G401.6 (cell line): ENCODE data around the gene SEPTIN1.
"Not testable (repeated sequence)": the region's sequence is repeated elsewhere in the genome, so short reads cannot be mapped to it uniquely, and the experiment has no call there.

ENCODE experiments used
- FAIRE-seq: peaks from 2 replicates; lab custom pipeline; 2012; peaks lifted over from hg19 to GRCh38; lab: Jason Lieb, UNC

Gene SEPTIN1

GRCh38 chr16:30399435-30400186, 17.2 kb upstream of the SEPTIN1 start:
- no peak for FAIRE-seq

GRCh38 chr16:30398661-30399434, 16.5 kb upstream of the SEPTIN1 start:
- FAIRE-seq = no peak

GRCh38 chr16:30397776-30398660, 15.7 kb upstream of the SEPTIN1 start:
- FAIRE-seq = no peak

GRCh38 chr16:30397056-30397455, 14.7 kb upstream of the SEPTIN1 start:
- FAIRE-seq = no peak

GRCh38 chr16:30396627-30397026, 14.3 kb upstream of the SEPTIN1 start:
- FAIRE-seq = not testable (repeated sequence)

- FAIRE-seq = no peak
These were observed 13.7 kb upstream of the SEPTIN1 start for GRCh38 chr16:30395992-30396585.

- no peak for FAIRE-seq
These were observed 13.0 kb upstream of the SEPTIN1 start, which contains the start of gene ZNF48 for GRCh38 chr16:30395155-30395991. ZNF48 (plus strand) TSS chr16:30395420; CDS start chr16:30395795, 375 bp downstream.

GRCh38 chr16:30394592-30395154, 12.3 kb upstream of the SEPTIN1 start:
- no peak for FAIRE-seq

GRCh38 chr16:30383521-30383920, 1.2 kb upstream of the SEPTIN1 start:
- FAIRE-seq = no peak

- no peak for FAIRE-seq
These were observed 895 bp downstream of the SEPTIN1 start for GRCh38 chr16:30381291-30382041.

- FAIRE-seq = no peak
These were observed 1.6 kb downstream of the SEPTIN1 start for GRCh38 chr16:30380803-30381208.

- FAIRE-seq = no peak
These were observed 2.1 kb downstream of the SEPTIN1 start for GRCh38 chr16:30380072-30380802.

- FAIRE-seq = no peak
These were observed 3.1 kb downstream of the SEPTIN1 start for GRCh38 chr16:30379158-30379783.

GRCh38 chr16:30378236-30379157, 3.9 kb downstream of the SEPTIN1 start:
- FAIRE-seq = peak; percentile 88

GRCh38 chr16:30377812-30378235, 4.5 kb downstream of the SEPTIN1 start:
- peak; percentile 89 for FAIRE-seq

- no peak for FAIRE-seq
These were observed 5.1 kb downstream of the SEPTIN1 start for GRCh38 chr16:30377050-30377811.

- FAIRE-seq = no peak
These were observed 5.9 kb downstream of the SEPTIN1 start for GRCh38 chr16:30376461-30376902.
